Liver (tissue), 9 donors: ENCODE measurements around the gene RO60. TPM values are rescaled to one million over a fixed set of nuclear protein-coding genes. Genes with fewer than 3 reads are reported as not detected.

ENCODE experiments used
- DNase-seq: peaks from one replicate; pipeline ENCODE4 v3.0.0-alpha.2; 2017; ENCODE audit warnings: low spot score
- H3K27ac ChIP-seq, 2 donors: one replicate each; pipeline ENCODE4 v1.7.0; 2013; ENCODE audit warnings: inconsistent platforms in 2 of 2, low read length in 2 of 2, control low read depth in 1 of 2, low read depth in 1 of 2, mild to moderate bottlenecking in 1 of 2
- H3K27me3 ChIP-seq, 4 donors: one replicate each; pipeline versions ENCODE4 v1.6.1 to v1.7.0; 2013; ENCODE audit warnings: low read length in 3 of 4, inconsistent platforms in 1 of 4, mild to moderate bottlenecking in 1 of 4, moderate library complexity in 1 of 4; ENCODE audit not compliant: control insufficient read depth in 4 of 4, insufficient read depth in 4 of 4
- H3K36me3 ChIP-seq, 4 donors: one replicate each; pipeline versions ENCODE4 v1.6.1 to v1.7.0; 2013; ENCODE audit warnings: low read length in 3 of 4, mild to moderate bottlenecking in 3 of 4, low read depth in 1 of 4, moderate library complexity in 1 of 4; ENCODE audit not compliant: control insufficient read depth in 4 of 4, insufficient read depth in 3 of 4
- H3K4me1 ChIP-seq, 4 donors: one replicate each; pipeline versions ENCODE4 v1.6.1 to v1.7.0; 2013; ENCODE audit warnings: low read length in 3 of 4, mild to moderate bottlenecking in 3 of 4, moderate library complexity in 1 of 4; ENCODE audit not compliant: control insufficient read depth in 4 of 4, insufficient read depth in 4 of 4
- H3K4me3 ChIP-seq, 3 donors: one replicate each; pipeline versions ENCODE4 v1.6.1 to v1.7.0; 2013; ENCODE audit warnings: low read length in 3 of 3, control low read depth in 1 of 3, low read depth in 1 of 3, mild to moderate bottlenecking in 1 of 3
- H3K9ac ChIP-seq, 2 donors: one replicate each; pipeline ENCODE4 v1.7.0; 2013; ENCODE audit warnings: low read length in 2 of 2, mild to moderate bottlenecking in 2 of 2, moderate library complexity in 2 of 2, control low read depth in 1 of 2, low read depth in 1 of 2
- H3K9me3 ChIP-seq, 4 donors: one replicate each; pipeline versions ENCODE4 v1.6.1 to v1.7.0; 2013; ENCODE audit warnings: low read length in 3 of 4; ENCODE audit not compliant: control insufficient read depth in 4 of 4
- EGR1 ChIP-seq, 2 donors: IDR thresholded peaks; 2 replicates each; pipeline ENCODE4 v1.6.1; 2016 to 2018; ENCODE audit warnings: antibody characterized with exemption in 2 of 2, low read depth in 2 of 2
- FOXA1 ChIP-seq: IDR thresholded peaks from 2 replicates; pipeline ENCODE4 v1.6.1; 2016; ENCODE audit warnings: antibody characterized with exemption
- FOXA2 ChIP-seq: IDR thresholded peaks from 2 replicates; pipeline ENCODE4 v1.6.1; 2016; ENCODE audit warnings: antibody characterized with exemption
- GABPA ChIP-seq, 2 donors: IDR thresholded peaks in 1 of 2; conservative IDR thresholded peaks in 1 of 2; 2 replicates each; pipeline ENCODE4 v1.6.1; 2016; ENCODE audit warnings: antibody characterized with exemption in 2 of 2, mild to moderate bottlenecking in 1 of 2, moderate library complexity in 1 of 2
- HNF4A ChIP-seq, 2 donors: conservative IDR thresholded peaks; 2 replicates each; pipeline ENCODE4 v1.6.1; 2016; ENCODE audit warnings: antibody characterized with exemption in 2 of 2, mild to moderate bottlenecking in 2 of 2
- HNF4G ChIP-seq: IDR thresholded peaks from 2 replicates; pipeline ENCODE4 v1.6.1; 2016; ENCODE audit warnings: antibody characterized with exemption
- JUND ChIP-seq, 2 donors: IDR thresholded peaks; 2 replicates each; pipeline ENCODE4 v1.6.1; 2016; ENCODE audit warnings: antibody characterized with exemption in 2 of 2
- NR2F2 ChIP-seq: IDR thresholded peaks from 2 replicates; pipeline ENCODE4 v1.6.1; 2016; ENCODE audit warnings: antibody characterized with exemption
- RAD21 ChIP-seq, 2 donors: IDR thresholded peaks; 2 replicates each; pipeline ENCODE4 v1.6.1; 2016; ENCODE audit warnings: antibody characterized with exemption in 2 of 2, mild to moderate bottlenecking in 2 of 2
- RXRA ChIP-seq, 2 donors: IDR thresholded peaks; 2 replicates each; pipeline ENCODE4 v1.6.1; 2017 to 2018; ENCODE audit warnings: antibody characterized with exemption in 2 of 2, mild to moderate bottlenecking in 1 of 2
- SP1 ChIP-seq: IDR thresholded peaks from 2 replicates; pipeline ENCODE4 v1.6.1; 2018; ENCODE audit warnings: antibody characterized with exemption, mild to moderate bottlenecking
- TAF1 ChIP-seq: conservative IDR thresholded peaks from 2 replicates; pipeline ENCODE4 v1.6.1; 2016; ENCODE audit warnings: antibody characterized with exemption, mild to moderate bottlenecking
- YY1 ChIP-seq: IDR thresholded peaks from 2 replicates; pipeline ENCODE4 v1.6.1; 2016; ENCODE audit warnings: antibody characterized with exemption, mild to moderate bottlenecking
- WGBS: extraction: QIAGEN DNeasy Blood & Tissue Kit; methylation state at CpG from one replicate; pipeline ENCODE4 v1.1.7; 2013; 5-methylcytosine and 5-hydroxymethylcytosine counted together
- polyA plus RNA-seq, 2 donors: library from polyadenylated mRNA; stranded (reverse) in 1 of 2; unstranded in 1 of 2; fragments of 200-250 nt in 1 of 2; fragments of >200 nt in 1 of 2; fragmentation: Nextera tagmentation in 1 of 2; extraction: Ambion mirVana in 1 of 2; gene quantifications; one replicate each; pipeline versions ENCODE4 v1.2.1 to v1.2.3, GENCODE V29; 2013 to 2015
- total RNA-seq, 2 donors: library from RNA; depleted of rRNA; stranded (reverse); fragments of >200 nt; gene quantifications; one replicate each; pipeline ENCODE4 v1.2.3, GENCODE V29; 2014
- TF ChIP-seq, protein P1 (sequence below): IDR thresholded peaks from 2 replicates; pipeline ENCODE4 v1.6.1; 2016; ENCODE audit warnings: antibody characterized with exemption
- TF ChIP-seq, protein P2 (sequence below): IDR thresholded peaks from 2 replicates; pipeline ENCODE4 v1.6.1; 2016; ENCODE audit warnings: antibody characterized with exemption
- TF ChIP-seq, protein P3 (sequence below): IDR thresholded peaks from 2 replicates; pipeline ENCODE4 v1.6.1; 2016; ENCODE audit warnings: antibody characterized with exemption, mild to moderate bottlenecking
- TF ChIP-seq, protein P4 (sequence below): IDR thresholded peaks from 2 replicates; pipeline ENCODE4 v1.6.1; 2016; ENCODE audit warnings: antibody characterized with exemption
- TF ChIP-seq, protein P5 (sequence below): fragments of 150-350 bp; IDR thresholded peaks from 2 replicates; pipeline ENCODE4 v1.5.1; 2017; ENCODE audit warnings: improper control_type of control experiment, low read depth, low read length; ENCODE audit not compliant: missing input control
- donor health status: healthy.
- donor health status: healthy.
- donor health status: healthy.
- donor health status: healthy.
- donor health status: healthy.

Gene RO60
- total and polyA plus RNA-seq, 4 donors, result 5.9 to 121 (median 34.9) TPM

DNA sequence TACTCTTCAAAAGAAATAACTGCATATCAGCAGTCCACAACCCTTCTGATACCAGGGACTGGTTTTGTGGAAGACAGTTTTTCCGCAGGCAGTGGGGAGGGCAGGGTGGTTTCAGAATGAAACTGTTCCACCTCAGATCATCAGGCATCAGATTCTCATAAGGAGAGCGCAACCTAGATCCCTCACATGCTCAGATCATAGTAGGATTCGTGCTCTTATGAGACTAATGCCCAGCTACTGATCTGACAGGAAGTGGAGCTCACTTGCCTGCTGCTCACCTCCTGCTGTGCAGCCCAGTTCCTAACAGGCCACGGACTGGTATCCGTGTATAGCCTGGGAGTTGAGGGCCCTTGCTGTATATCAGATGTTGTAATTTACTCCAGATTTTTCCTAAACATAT is 11.5 kb downstream of the RO60 start:
- Histone ChIP-seq H3K27me3 (no peaks in the 10 kb centered on the region), H3K4me3 (no peak overlapping the region), H3K27ac (no peak overlapping the region), H3K9me3 (no peaks in the 10 kb centered on the region), H3K36me3 (peaks cover 0 to 9% (median 0%) of the 10 kb centered on the region in 4 donors), H3K9ac (no peak overlapping the region), H3K4me1 (peaks cover 0 to 1% (median 0%) of the 10 kb centered on the region in 4 donors)
- no peak for TF ChIP-seq JUND (IDR thresholded peaks at IDR 0.05)
- TF ChIP-seq SP1, result no peak
- TF ChIP-seq TAF1, result no peak
- TF ChIP-seq GABPA (IDR thresholded peaks at IDR 0.05 in 1 of 2, conservative IDR thresholded peaks at IDR 0.05 in 1 of 2), result no peak
- TF ChIP-seq FOXA2, result no peak
- TF ChIP-seq, protein P1, sequence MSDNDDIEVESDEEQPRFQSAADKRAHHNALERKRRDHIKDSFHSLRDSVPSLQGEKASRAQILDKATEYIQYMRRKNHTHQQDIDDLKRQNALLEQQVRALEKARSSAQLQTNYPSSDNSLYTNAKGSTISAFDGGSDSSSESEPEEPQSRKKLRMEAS, result no peak
- TF ChIP-seq, protein P2, sequence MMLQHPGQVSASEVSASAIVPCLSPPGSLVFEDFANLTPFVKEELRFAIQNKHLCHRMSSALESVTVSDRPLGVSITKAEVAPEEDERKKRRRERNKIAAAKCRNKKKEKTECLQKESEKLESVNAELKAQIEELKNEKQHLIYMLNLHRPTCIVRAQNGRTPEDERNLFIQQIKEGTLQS, result no peak
- TF ChIP-seq, protein P3, sequence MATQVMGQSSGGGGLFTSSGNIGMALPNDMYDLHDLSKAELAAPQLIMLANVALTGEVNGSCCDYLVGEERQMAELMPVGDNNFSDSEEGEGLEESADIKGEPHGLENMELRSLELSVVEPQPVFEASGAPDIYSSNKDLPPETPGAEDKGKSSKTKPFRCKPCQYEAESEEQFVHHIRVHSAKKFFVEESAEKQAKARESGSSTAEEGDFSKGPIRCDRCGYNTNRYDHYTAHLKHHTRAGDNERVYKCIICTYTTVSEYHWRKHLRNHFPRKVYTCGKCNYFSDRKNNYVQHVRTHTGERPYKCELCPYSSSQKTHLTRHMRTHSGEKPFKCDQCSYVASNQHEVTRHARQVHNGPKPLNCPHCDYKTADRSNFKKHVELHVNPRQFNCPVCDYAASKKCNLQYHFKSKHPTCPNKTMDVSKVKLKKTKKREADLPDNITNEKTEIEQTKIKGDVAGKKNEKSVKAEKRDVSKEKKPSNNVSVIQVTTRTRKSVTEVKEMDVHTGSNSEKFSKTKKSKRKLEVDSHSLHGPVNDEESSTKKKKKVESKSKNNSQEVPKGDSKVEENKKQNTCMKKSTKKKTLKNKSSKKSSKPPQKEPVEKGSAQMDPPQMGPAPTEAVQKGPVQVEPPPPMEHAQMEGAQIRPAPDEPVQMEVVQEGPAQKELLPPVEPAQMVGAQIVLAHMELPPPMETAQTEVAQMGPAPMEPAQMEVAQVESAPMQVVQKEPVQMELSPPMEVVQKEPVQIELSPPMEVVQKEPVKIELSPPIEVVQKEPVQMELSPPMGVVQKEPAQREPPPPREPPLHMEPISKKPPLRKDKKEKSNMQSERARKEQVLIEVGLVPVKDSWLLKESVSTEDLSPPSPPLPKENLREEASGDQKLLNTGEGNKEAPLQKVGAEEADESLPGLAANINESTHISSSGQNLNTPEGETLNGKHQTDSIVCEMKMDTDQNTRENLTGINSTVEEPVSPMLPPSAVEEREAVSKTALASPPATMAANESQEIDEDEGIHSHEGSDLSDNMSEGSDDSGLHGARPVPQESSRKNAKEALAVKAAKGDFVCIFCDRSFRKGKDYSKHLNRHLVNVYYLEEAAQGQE, result no peak
- TF ChIP-seq NR2F2, result no peak
- no peak for TF ChIP-seq RAD21 (IDR thresholded peaks at IDR 0.05)
- no peak for TF ChIP-seq EGR1 (IDR thresholded peaks at IDR 0.05; ENCODE audit: low read depth in 2 of 2)
- TF ChIP-seq, protein P4, sequence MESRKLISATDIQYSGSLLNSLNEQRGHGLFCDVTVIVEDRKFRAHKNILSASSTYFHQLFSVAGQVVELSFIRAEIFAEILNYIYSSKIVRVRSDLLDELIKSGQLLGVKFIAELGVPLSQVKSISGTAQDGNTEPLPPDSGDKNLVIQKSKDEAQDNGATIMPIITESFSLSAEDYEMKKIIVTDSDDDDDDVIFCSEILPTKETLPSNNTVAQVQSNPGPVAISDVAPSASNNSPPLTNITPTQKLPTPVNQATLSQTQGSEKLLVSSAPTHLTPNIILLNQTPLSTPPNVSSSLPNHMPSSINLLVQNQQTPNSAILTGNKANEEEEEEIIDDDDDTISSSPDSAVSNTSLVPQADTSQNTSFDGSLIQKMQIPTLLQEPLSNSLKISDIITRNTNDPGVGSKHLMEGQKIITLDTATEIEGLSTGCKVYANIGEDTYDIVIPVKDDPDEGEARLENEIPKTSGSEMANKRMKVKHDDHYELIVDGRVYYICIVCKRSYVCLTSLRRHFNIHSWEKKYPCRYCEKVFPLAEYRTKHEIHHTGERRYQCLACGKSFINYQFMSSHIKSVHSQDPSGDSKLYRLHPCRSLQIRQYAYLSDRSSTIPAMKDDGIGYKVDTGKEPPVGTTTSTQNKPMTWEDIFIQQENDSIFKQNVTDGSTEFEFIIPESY, result no peak
- no peak for TF ChIP-seq HNF4G
- TF ChIP-seq FOXA1, result no peak
- TF ChIP-seq, protein P5, sequence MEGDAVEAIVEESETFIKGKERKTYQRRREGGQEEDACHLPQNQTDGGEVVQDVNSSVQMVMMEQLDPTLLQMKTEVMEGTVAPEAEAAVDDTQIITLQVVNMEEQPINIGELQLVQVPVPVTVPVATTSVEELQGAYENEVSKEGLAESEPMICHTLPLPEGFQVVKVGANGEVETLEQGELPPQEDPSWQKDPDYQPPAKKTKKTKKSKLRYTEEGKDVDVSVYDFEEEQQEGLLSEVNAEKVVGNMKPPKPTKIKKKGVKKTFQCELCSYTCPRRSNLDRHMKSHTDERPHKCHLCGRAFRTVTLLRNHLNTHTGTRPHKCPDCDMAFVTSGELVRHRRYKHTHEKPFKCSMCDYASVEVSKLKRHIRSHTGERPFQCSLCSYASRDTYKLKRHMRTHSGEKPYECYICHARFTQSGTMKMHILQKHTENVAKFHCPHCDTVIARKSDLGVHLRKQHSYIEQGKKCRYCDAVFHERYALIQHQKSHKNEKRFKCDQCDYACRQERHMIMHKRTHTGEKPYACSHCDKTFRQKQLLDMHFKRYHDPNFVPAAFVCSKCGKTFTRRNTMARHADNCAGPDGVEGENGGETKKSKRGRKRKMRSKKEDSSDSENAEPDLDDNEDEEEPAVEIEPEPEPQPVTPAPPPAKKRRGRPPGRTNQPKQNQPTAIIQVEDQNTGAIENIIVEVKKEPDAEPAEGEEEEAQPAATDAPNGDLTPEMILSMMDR, result no peak
- TF ChIP-seq RXRA (IDR thresholded peaks at IDR 0.05), result no peak
- no peak for TF ChIP-seq YY1
- TF ChIP-seq HNF4A (conservative IDR thresholded peaks at IDR 0.05), result no peak
- 79% methylated on average over 5 of the region's 5 CpGs for WGBS
- no peak for DNase-seq
